ENCODE data around the gene OPTC.

Gene OPTC

DNA sequence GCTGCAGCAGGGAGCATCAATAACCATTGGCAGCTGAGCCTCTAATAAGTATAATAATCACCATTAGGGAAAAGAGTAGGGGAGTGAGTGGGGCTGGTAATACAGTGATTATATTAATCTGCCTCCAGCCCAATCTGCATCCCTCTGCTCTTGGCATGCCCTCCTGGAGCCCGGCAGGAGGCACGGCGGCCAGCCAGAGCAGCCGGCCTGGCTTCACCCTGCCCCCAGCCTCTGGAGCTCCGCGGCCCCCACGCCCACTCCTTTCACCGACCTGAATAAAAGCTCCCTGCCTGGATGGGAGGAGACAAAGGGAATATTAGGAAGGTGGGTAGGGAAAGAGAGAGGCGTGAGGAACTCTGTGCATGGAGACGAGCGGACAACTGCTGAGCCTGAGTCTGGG lies 28.3 kb downstream of the OPTC start:
- H3K27me3 ChIP-seq (ENCODE audit: control insufficient read depth, insufficient read depth, low read length) = peaks cover 14% of the 10 kb centered on the region; the same call in 1 of the 2 replicates
- WGBS (ENCODE audit: insufficient coverage, insufficient read length) = no CpG with 5 or more reads among the region's 11 CpGs
- H3K27ac ChIP-seq (ENCODE audit: low read length) = no peak overlapping the region
- no peaks in the 10 kb centered on the region for H3K36me3 ChIP-seq (ENCODE audit: control insufficient read depth, insufficient read depth, low read length)
- peaks cover 32% of the 10 kb centered on the region; the same call in 1 of the 2 replicates for H3K4me1 ChIP-seq (ENCODE audit: control insufficient read depth, insufficient read depth, low read length)
- no peak for DNase-seq (ENCODE audit: low read depth, low spot score)
- no peaks in the 10 kb centered on the region for H3K9me3 ChIP-seq (ENCODE audit: control insufficient read depth, insufficient read depth, low read length)
- H3K4me3 ChIP-seq (ENCODE audit: low read length) = no peak overlapping the region

DNA sequence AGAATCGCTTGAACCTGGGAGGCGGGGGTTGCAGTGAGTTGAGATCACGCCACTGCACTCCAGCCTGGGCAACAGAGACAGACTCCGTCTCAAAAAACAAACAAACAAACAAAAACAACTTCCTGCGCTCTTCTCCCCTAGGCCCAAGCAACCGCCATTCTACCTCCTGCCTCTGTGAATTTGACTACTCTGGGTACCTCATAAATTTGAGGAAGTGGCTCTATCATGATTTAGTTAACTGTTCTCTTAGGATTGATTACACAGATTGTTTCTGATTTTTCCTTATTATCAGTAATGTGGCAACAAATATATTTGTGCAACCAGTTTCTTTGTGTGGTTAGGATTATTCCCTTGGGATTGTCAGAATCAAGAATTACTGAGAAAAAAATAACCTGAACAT lies 29.7 kb downstream of the OPTC start:
- H3K27me3 ChIP-seq (ENCODE audit: control insufficient read depth, insufficient read depth, low read length) = peaks cover 8% of the 10 kb centered on the region; the same call in 1 of the 2 replicates
- H3K4me1 ChIP-seq (ENCODE audit: control insufficient read depth, insufficient read depth, low read length) = peaks cover 29% of the 10 kb centered on the region
- no CpG with 5 or more reads among the region's 6 CpGs for WGBS (ENCODE audit: insufficient coverage, insufficient read length)

DNA sequence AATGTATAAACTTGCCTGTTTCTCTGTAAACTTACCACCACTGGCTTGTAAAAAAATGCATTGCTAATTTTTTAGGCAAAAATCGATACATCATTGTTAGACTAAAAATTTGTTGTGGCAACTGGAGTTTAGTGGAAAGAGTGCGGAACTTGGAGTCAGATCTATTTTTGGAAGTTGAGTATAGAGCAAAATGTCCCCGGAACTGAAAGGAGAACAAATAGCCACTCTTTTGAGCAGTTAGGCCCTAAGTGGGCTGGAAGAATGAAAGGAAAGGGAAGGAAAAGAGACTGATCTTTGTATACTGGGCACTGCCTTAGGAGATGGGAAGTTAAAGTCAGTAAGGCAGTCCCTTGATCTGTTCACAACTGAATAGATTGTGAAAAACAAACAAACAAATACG lies 30.2 kb downstream of the OPTC start:
- Histone ChIP-seq H3K27me3 (ENCODE audit: control insufficient read depth, insufficient read depth, low read length) (peaks cover 6% of the 10 kb centered on the region; the same call in 1 of the 2 replicates), H3K36me3 (ENCODE audit: control insufficient read depth, insufficient read depth, low read length) (no peaks in the 10 kb centered on the region), H3K4me3 (ENCODE audit: low read length) (no peak overlapping the region), H3K9me3 (ENCODE audit: control insufficient read depth, insufficient read depth, low read length) (no peaks in the 10 kb centered on the region), H3K4me1 (ENCODE audit: control insufficient read depth, insufficient read depth, low read length) (peaks cover 29% of the 10 kb centered on the region), H3K27ac (ENCODE audit: low read length) (no peak overlapping the region)
- no peak for DNase-seq (ENCODE audit: low read depth, low spot score)
- WGBS (ENCODE audit: insufficient coverage, insufficient read length) = no CpG with 5 or more reads among the region's 4 CpGs

More for the DNA sequence above, 29.7 kb downstream of the OPTC start:
- H3K27ac ChIP-seq (ENCODE audit: low read length) = no peak overlapping the region
- DNase-seq (ENCODE audit: low read depth, low spot score) = no peak
- H3K4me3 ChIP-seq (ENCODE audit: low read length) = no peak overlapping the region
- no peaks in the 10 kb centered on the region for H3K36me3 ChIP-seq (ENCODE audit: control insufficient read depth, insufficient read depth, low read length)
- no peaks in the 10 kb centered on the region for H3K9me3 ChIP-seq (ENCODE audit: control insufficient read depth, insufficient read depth, low read length)

DNA sequence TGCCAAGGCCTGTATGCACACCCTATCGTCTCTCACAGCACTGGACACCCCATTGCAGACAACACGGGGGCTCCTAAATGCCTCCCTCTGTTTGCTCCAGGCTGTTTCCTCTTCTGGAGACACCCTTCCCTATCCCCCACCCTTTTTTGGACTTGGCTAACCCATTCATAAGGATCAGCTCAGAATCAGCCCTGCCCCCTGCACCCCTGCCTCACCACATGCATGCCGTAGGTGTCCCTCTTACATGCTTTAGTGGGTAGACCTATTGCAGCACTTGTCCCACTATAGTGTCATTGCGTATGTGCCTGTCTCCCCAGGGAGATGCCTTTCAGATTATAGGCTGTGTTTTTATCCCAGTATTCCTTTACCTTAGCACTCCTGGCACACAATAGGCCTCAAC lies 30.9 kb downstream of the OPTC start:
- H3K27ac ChIP-seq (ENCODE audit: low read length) = no peak overlapping the region
- no peak overlapping the region for H3K4me3 ChIP-seq (ENCODE audit: low read length)
- WGBS (ENCODE audit: insufficient coverage, insufficient read length) = no CpG with 5 or more reads among the region's 4 CpGs
- no peaks in the 10 kb centered on the region for H3K36me3 ChIP-seq (ENCODE audit: control insufficient read depth, insufficient read depth, low read length)
- peaks cover 6% of the 10 kb centered on the region; the same call in 1 of the 2 replicates for H3K27me3 ChIP-seq (ENCODE audit: control insufficient read depth, insufficient read depth, low read length)
- H3K4me1 ChIP-seq (ENCODE audit: control insufficient read depth, insufficient read depth, low read length) = peaks cover 25% of the 10 kb centered on the region
- DNase-seq (ENCODE audit: low read depth, low spot score) = no peak
- H3K9me3 ChIP-seq (ENCODE audit: control insufficient read depth, insufficient read depth, low read length) = no peaks in the 10 kb centered on the region

- Histone ChIP-seq H3K9me3 (ENCODE audit: control insufficient read depth, insufficient read depth, low read length) (no peaks in the 10 kb centered on the region), H3K4me1 (ENCODE audit: control insufficient read depth, insufficient read depth, low read length) (peaks cover 19% of the 10 kb centered on the region), H3K36me3 (ENCODE audit: control insufficient read depth, insufficient read depth, low read length) (no peaks in the 10 kb centered on the region), H3K4me3 (ENCODE audit: low read length) (no peak overlapping the region), H3K27ac (ENCODE audit: low read length) (no peak overlapping the region), H3K27me3 (ENCODE audit: control insufficient read depth, insufficient read depth, low read length) (no peaks in the 10 kb centered on the region; the same call in 1 of the 2 replicates)
- DNase-seq (ENCODE audit: low read depth, low spot score) = no peak
- no CpG with 5 or more reads among the region's 3 CpGs for WGBS (ENCODE audit: insufficient coverage, insufficient read length)
These were observed 31.7 kb downstream of the OPTC start for GRCh38 chr1:203525685-203526084.

DNA sequence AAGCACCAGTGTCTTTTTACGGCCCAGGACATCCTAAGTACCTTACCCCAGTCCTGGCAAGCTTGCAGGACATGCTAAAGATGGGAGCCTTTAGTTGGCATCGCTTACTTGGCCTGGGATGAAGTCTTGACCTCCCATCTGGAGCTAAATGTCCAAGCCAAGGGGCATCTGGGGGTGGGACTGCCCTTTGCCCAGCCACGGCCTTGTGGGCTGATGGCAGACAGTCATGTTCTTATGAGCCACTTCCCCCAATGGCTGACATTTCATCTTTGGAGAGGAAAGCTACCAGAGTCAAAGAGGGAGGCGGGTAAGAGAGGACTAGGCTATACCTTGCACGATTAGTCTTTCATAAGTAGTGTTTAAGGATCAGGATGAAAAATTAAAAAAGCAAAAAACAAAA lies 32.2 kb downstream of the OPTC start:
- H3K27me3 ChIP-seq (ENCODE audit: control insufficient read depth, insufficient read depth, low read length) = no peaks in the 10 kb centered on the region; the same call in 1 of the 2 replicates
- no CpG with 5 or more reads among the region's 5 CpGs for WGBS (ENCODE audit: insufficient coverage, insufficient read length)
- H3K27ac ChIP-seq (ENCODE audit: low read length) = no peak overlapping the region
- no peaks in the 10 kb centered on the region for H3K36me3 ChIP-seq (ENCODE audit: control insufficient read depth, insufficient read depth, low read length)
- no peak for DNase-seq (ENCODE audit: low read depth, low spot score)
- no peak overlapping the region for H3K4me3 ChIP-seq (ENCODE audit: low read length)
- H3K4me1 ChIP-seq (ENCODE audit: control insufficient read depth, insufficient read depth, low read length) = peaks cover 17% of the 10 kb centered on the region
- no peaks in the 10 kb centered on the region for H3K9me3 ChIP-seq (ENCODE audit: control insufficient read depth, insufficient read depth, low read length)

- no peak overlapping the region for H3K4me3 ChIP-seq (ENCODE audit: low read length)
- no peaks in the 10 kb centered on the region for H3K36me3 ChIP-seq (ENCODE audit: control insufficient read depth, insufficient read depth, low read length)
- H3K27ac ChIP-seq (ENCODE audit: low read length) = no peak overlapping the region
- DNase-seq (ENCODE audit: low read depth, low spot score) = no peak
- no peaks in the 10 kb centered on the region for H3K9me3 ChIP-seq (ENCODE audit: control insufficient read depth, insufficient read depth, low read length)
- H3K27me3 ChIP-seq (ENCODE audit: control insufficient read depth, insufficient read depth, low read length) = no peaks in the 10 kb centered on the region; the same call in 1 of the 2 replicates
- no CpG with 5 or more reads among the region's 6 CpGs for WGBS (ENCODE audit: insufficient coverage, insufficient read length)
- peaks cover 16% of the 10 kb centered on the region for H3K4me1 ChIP-seq (ENCODE audit: control insufficient read depth, insufficient read depth, low read length)
These were observed 32.6 kb downstream of the OPTC start for GRCh38 chr1:203526572-203526971.

DNA sequence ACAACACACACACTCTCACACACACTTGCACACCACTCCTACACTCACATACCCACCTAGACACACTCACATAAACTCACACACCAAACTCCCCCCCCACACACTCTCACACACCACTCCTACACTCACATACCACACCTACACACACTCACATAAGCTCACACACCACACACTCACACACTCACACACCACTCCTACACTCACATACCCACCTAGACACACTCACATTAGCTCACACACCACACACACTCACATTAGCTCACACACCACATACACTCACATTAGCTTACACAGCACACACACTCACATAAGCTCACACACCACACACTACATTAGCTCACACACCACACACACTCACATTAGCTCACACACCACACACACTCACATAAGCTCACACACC lies 33.1 kb downstream of the OPTC start:
- Histone ChIP-seq H3K27me3 (ENCODE audit: control insufficient read depth, insufficient read depth, low read length) (no peaks in the 10 kb centered on the region), H3K4me1 (ENCODE audit: control insufficient read depth, insufficient read depth, low read length) (peaks cover 12% of the 10 kb centered on the region), H3K27ac (ENCODE audit: low read length) (no peak overlapping the region), H3K9me3 (ENCODE audit: control insufficient read depth, insufficient read depth, low read length) (no peaks in the 10 kb centered on the region), H3K36me3 (ENCODE audit: control insufficient read depth, insufficient read depth, low read length) (no peaks in the 10 kb centered on the region), H3K4me3 (ENCODE audit: low read length) (no peak overlapping the region)
- no peak for DNase-seq (ENCODE audit: low read depth, low spot score)

DNA sequence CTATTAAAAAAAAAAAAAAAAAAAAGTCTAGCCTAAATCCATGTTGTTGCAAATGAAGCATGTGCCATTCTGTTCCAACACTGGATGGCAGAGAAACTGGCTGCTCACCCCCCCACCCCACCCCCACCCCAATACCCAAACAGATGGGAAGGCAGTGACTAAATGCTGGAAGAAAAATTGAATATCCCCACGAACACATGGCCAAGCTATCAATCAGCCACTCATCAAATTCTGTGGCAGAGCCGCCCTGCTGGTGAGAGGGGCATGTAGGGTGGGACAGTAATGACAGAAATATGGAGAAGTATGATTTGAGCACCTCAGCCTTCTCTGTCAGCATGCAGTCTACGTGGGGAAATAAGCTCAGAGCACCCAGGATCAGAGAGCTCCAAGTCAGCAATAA lies 34.1 kb downstream of the OPTC start:
- no peaks in the 10 kb centered on the region for H3K27me3 ChIP-seq (ENCODE audit: control insufficient read depth, insufficient read depth, low read length)
- no CpG with 5 or more reads among the region's 3 CpGs for WGBS (ENCODE audit: insufficient coverage, insufficient read length)

DNA sequence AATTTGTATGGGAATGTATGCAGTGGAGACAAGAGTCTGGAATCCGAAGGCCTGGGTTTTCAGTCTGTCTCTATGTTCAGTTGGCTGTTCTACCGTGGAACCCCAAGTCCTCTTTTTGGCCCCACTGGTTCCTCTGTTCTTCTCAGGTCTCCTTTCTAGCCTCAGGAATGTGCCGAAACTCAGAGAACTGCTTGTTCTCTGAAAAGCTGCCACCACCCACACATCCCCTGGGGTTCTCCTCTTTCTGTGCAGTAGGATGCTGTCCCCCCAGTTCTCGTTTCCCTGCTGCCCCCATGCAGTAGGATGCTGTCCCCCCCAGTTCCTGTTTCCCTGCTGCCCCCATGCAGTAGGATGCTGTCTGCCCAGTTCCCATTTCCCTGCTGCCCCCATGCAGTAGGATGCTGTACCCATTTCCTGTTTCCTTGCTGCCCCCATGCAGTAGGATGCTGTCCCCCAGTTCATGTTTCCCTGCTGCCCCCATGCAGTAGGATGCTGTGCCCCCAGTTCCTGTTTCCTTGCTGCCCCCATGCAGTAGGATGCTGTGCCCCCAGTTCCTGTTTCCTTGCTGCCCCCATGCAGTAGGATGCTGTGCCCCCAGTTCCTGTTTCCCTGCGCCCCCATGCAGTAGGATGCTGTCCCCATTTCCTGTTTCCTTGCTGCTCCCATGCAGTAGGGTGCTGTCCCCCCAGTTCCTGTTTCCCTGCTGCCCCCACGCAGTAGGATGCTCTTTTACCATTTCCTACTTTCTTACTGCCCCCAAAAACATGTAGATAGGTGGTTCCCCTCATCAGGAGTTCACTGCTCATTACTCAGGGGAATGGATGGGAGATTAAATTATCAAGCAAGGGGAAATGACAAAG lies 35.3 kb downstream of the OPTC start:
- H3K9me3 ChIP-seq (ENCODE audit: control insufficient read depth, insufficient read depth, low read length) = no peaks in the 10 kb centered on the region
- DNase-seq (ENCODE audit: low read depth, low spot score) = no peak
- H3K4me1 ChIP-seq (ENCODE audit: control insufficient read depth, insufficient read depth, low read length) = peaks cover 7% of the 10 kb centered on the region
- no peaks in the 10 kb centered on the region for H3K27me3 ChIP-seq (ENCODE audit: control insufficient read depth, insufficient read depth, low read length)
- H3K4me3 ChIP-seq (ENCODE audit: low read length) = no peak overlapping the region
- no peaks in the 10 kb centered on the region for H3K36me3 ChIP-seq (ENCODE audit: control insufficient read depth, insufficient read depth, low read length)
- H3K27ac ChIP-seq (ENCODE audit: low read length) = no peak overlapping the region
- WGBS (ENCODE audit: insufficient coverage, insufficient read length) = no CpG with 5 or more reads among the region's 6 CpGs

More for the DNA sequence above, 34.1 kb downstream of the OPTC start:
- DNase-seq (ENCODE audit: low read depth, low spot score) = no peak
- Histone ChIP-seq H3K27ac (ENCODE audit: low read length) (no peak overlapping the region), H3K4me3 (ENCODE audit: low read length) (no peak overlapping the region), H3K4me1 (ENCODE audit: control insufficient read depth, insufficient read depth, low read length) (peaks cover 7% of the 10 kb centered on the region), H3K36me3 (ENCODE audit: control insufficient read depth, insufficient read depth, low read length) (no peaks in the 10 kb centered on the region), H3K9me3 (ENCODE audit: control insufficient read depth, insufficient read depth, low read length) (no peaks in the 10 kb centered on the region)

- no peaks in the 10 kb centered on the region for H3K27me3 ChIP-seq (ENCODE audit: control insufficient read depth, insufficient read depth, low read length)
- no peak overlapping the region for H3K4me3 ChIP-seq (ENCODE audit: low read length)
- H3K4me1 ChIP-seq (ENCODE audit: control insufficient read depth, insufficient read depth, low read length) = peaks cover 2% of the 10 kb centered on the region; the same call in 1 of the 2 replicates
- no peaks in the 10 kb centered on the region for H3K9me3 ChIP-seq (ENCODE audit: control insufficient read depth, insufficient read depth, low read length)
- H3K27ac ChIP-seq (ENCODE audit: low read length) = no peak overlapping the region
- no peak for DNase-seq (ENCODE audit: low read depth, low spot score)
- H3K36me3 ChIP-seq (ENCODE audit: control insufficient read depth, insufficient read depth, low read length) = no peaks in the 10 kb centered on the region
- no CpG with 5 or more reads among the region's 3 CpGs for WGBS (ENCODE audit: insufficient coverage, insufficient read length)
These were observed 37.1 kb downstream of the OPTC start for GRCh38 chr1:203531063-203531462.
